Measurements from ENCODE around the gene SULF2. TPM values are rescaled to one million over a fixed set of nuclear protein-coding genes. Genes with fewer than 3 reads are reported as not detected.

The SULF2 gene
- total RNA-seq, 1 donor, result 1.9 TPM

- DNase-seq (ENCODE audit: low read depth), result no peak
- no peak overlapping the region for H3K4me3 ChIP-seq (ENCODE audit: low read depth, low read length)
- TF ChIP-seq CTCF (IDR thresholded peaks at IDR 0.05; ENCODE audit: insufficient read depth, low read length), result no peak
Measured at GRCh38 chr20:47782920-47783552, 2.2 kb downstream of the SULF2 start.

GRCh38 chr20:47782076-47782475, 3.2 kb downstream of the SULF2 start:
- TF ChIP-seq CTCF (IDR thresholded peaks at IDR 0.05; ENCODE audit: insufficient read depth, low read length), result no peak
- H3K4me3 ChIP-seq (ENCODE audit: low read depth, low read length), result no peak overlapping the region
- DNase-seq (ENCODE audit: low read depth), result no peak

- TF ChIP-seq CTCF (IDR thresholded peaks at IDR 0.05; ENCODE audit: insufficient read depth, low read length), result no peak
- H3K4me3 ChIP-seq (ENCODE audit: low read depth, low read length), result no peak overlapping the region
Measured at GRCh38 chr20:47781632-47782031, 3.6 kb downstream of the SULF2 start.

DNA sequence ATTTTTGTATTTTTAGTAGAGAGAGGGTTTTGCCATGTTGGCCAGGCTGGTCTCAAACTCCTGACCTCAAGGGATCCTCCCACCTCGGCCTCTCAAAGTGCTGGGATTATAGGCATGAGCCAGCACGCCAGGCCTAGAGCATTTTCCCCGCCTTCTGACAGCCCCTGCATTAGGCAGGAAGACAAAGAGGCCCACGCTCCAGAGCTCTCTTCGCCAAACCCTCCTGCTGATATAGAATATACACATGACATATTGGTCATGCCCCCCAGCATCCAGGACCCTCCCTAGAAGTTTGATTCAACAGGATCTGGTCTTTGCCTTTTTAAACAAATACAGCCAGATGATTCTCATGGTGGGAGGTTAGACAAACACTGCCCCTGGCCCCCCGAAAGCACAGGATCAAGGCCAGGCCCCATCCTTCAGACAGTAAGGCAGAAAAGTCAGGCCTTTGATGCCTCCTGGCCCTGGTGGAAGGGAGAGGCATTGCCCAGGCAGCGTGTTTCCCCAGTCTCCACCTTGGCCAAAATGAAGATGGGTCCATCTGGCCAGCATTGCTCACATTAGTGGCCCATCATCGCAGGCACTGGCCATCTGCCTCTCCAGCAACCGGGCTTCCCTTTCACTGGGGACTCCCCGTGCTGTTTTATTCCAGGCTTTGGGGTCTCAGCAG, 4.4 kb downstream of the SULF2 start:
- no peak overlapping the region for H3K4me3 ChIP-seq (ENCODE audit: low read depth, low read length)
- no peak for DNase-seq (ENCODE audit: low read depth)
- no peak for TF ChIP-seq CTCF (IDR thresholded peaks at IDR 0.05; ENCODE audit: insufficient read depth, low read length)

More at GRCh38 chr20:47781632-47782031, 3.6 kb downstream of the SULF2 start:
- DNase-seq (ENCODE audit: low read depth), result no peak

DNA sequence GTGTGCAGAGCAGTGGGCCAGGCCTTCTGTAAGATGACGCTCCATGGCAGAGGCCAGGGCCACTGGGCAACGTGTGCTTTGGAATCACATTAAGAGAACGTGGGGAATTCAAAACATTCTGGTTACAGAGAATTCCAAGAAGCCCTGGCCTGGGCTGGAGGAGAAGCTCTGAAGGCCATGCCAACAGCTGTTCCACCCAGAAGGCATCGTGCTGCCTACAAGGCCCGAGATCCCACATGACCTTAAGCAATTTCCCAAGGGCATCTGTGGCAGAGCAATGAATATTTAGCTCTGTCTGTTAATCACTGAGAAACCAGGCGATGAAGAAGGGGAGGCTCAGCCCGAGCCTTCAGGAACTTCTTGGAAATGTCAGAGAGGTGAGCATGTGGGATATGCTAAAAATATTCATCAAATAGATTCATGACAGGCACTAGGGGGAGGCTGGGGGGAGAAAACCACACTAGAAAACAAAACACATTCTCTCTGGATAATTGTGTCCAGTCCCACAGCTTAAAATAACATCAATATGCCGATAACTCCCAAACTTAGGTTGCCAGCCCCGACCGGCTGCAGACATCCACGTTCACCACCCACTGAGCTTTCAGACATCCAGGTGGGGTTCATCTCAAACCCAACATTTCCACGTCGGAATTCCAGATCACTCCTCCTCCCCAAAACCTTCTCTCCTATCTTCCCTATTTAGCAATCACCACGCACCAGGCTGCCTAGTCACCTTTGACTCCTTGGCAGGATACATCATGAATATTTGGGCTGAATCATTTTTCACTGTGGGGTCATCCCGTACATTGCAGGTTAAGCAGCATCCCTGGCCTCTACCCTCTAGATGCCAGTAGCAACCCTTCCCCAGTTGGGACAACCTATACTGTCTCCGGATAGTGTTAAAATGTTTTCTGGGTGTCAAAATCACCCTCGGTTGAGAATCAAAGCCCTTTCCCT, 6.6 kb downstream of the SULF2 start:
- no peak for DNase-seq (ENCODE audit: low read depth)
- no peak overlapping the region for H3K4me3 ChIP-seq (ENCODE audit: low read depth, low read length)
- TF ChIP-seq CTCF (IDR thresholded peaks at IDR 0.05; ENCODE audit: insufficient read depth, low read length), result no peak

DNA sequence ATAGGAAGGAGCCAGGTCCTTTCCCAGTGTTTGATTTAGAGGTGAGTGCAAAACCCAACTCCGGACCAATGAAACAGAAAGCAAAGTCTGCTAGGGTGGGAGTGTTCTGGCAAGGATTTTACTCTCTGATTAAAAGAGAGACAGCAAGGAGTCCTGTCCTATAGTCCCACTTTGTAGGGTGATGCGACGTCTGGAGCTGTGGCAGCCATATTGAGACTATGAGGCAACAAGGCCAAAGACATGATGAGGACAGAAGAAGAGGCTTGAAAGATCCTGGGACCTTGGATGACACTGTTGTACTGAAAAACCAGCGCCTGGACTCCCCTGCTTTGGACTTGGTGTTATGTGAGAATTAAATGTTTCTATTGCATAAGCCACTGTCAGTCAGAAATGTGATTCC, 8.1 kb downstream of the SULF2 start:
- no peak for TF ChIP-seq CTCF (IDR thresholded peaks at IDR 0.05; ENCODE audit: insufficient read depth, low read length)
- DNase-seq (ENCODE audit: low read depth), result no peak
- H3K4me3 ChIP-seq (ENCODE audit: low read depth, low read length), result no peak overlapping the region

Data from fibroblast of the aortic adventitia (primary cell).